Right renal pelvis (tissue), 4 donors: ENCODE measurements around the gene POLE. TPM values are rescaled to one million over a fixed set of nuclear protein-coding genes. Genes with fewer than 3 reads are reported as not detected.

Experiments
- DNase-seq, 4 donors: peaks; one replicate each; pipeline ENCODE4 v3.0.0-alpha.2; 2013; ENCODE audit warnings: low read depth in 4 of 4, low spot score in 3 of 4, missing footprints in 1 of 4
- polyA plus RNA-seq, 4 donors: library from polyadenylated mRNA; unstranded; fragments of 120-200 nt; gene quantifications; one replicate each; pipeline ENCODE4 v1.2.1, GENCODE V29; 2013; ENCODE audit not compliant: insufficient read length in 4 of 4

The POLE gene
- polyA plus RNA-seq, 4 donors: 40.5 to 47.5 (median 45.6) TPM

DNA sequence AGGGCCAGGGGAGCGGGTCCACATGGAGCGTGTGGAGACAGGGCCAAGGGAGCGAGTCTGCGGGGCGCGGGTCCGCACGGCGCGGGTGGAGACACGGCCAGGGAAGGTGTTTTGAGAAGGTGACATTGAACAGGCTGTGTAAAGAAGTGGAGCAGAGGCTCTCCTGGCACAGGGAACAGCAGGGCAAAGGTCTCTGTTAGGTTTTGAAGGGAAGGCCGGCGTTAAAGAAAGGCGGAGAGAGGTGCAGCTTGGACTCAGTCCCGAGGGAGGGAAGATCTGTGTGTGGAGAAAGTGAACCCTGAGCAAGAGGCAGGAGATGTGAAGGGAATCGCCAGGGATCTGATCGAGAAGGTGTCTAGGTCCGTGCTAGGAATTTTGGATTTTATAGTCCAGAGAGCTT is 2.1 kb upstream of the POLE start:
- no peak for DNase-seq

- no peak for DNase-seq
Observed at GRCh38 chr12:132686825-132687210, 324 bp downstream of the POLE start.

GRCh38 chr12:132685400-132685799 is 1.7 kb downstream of the POLE start:
- DNase-seq: no peak

- no peak for DNase-seq
Observed at GRCh38 chr12:132677492-132677891, 9.7 kb downstream of the POLE start.

DNA sequence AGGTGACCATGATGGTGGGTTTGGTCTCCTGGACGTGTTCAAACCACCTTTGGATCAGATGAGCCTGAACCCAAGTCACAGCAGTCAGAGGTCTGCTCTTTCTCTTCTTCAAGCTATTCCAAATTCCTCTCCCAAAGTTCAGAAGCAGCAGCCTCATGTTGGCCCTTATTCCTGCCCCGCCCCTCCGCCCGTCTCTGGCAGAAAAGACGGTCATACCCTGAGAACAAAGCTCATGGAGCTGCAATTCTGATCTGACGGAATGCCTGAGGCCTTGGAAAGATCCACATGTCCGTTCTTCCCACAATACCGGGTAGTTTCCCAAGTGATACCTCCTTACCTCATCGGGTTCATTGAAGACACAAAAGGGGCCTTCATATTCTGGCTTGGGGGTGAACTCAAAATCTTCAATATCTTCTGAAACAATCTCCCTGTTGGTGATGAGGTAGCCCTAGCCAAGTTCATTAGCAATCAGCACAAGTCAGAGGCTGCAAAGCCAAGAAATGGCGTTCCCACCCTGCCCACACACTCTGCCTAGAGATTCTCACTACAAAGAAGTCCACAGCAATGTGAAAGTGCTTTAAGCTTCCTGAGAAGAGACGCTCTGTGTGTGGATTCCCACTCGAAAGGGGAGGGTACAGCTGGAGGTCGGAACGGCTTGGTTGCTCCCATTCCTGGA is 11.2 kb downstream of the POLE start:
- no peak for DNase-seq

- DNase-seq: no peak
Observed at GRCh38 chr12:132674561-132674960, 12.6 kb downstream of the POLE start.

DNA sequence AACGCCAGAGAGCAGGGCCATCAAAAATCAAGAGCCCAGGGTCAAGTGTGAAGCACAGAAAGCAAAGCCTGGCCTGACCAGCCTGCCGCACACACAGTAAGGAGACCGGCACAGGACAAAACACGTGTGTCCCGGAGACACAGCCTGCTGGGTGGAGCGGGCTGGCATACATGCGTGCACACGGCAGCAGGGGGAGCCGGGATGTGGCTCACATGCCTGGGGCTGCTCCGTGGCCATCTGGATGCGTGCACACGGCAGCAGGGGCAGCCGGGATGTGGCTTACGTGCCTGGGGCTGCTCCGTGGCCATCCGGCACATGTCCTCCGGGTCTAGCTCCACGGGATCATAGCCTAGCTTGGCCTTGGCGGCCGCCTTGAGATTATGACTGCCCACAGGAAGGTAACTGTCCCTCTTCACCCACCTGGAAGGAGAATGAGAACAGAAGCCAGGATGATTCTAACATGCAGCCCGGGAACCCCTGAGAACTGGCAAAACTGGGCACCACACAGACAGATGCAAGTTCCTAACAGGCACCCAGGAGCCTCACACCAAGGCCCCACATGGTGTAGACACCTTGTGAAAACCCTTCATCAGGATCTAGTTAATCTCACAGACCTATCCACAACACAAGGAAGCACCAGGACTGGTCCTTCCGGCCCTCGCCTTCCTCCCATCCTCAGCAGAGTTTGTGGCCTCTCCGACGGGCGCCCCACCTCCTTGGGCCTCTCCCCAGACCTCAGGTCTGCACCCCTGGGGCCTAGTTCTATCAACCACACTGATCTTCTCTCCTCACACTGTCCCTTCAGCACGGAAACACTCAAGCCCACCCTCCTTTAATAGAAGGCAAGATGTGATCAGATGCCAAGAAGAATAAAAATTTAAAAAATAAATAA is 13.6 kb downstream of the POLE start:
- DNase-seq: no peak

DNA sequence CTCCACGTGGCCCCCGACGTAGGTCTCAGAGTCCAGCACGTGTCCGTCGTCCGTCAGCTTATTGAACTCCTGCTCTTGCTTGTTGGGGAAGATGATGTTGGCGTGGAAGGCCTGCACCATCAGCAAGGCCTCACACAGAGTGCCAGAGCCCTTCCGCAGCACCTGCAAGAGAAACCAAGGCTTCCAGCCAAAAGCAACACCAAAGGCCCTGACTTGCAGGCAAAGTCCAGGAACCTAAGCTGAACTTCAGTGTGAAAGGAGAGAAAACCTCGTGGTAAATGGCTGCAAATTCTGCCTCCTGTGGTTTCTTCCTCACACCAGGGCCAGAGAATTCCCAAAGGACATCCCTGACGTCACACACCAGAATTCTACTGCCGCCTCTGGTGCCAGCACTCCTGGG is 14.5 kb downstream of the POLE start:
- DNase-seq: no peak

GRCh38 chr12:132672116-132672515 is 15.0 kb downstream of the POLE start:
- no peak for DNase-seq

DNA sequence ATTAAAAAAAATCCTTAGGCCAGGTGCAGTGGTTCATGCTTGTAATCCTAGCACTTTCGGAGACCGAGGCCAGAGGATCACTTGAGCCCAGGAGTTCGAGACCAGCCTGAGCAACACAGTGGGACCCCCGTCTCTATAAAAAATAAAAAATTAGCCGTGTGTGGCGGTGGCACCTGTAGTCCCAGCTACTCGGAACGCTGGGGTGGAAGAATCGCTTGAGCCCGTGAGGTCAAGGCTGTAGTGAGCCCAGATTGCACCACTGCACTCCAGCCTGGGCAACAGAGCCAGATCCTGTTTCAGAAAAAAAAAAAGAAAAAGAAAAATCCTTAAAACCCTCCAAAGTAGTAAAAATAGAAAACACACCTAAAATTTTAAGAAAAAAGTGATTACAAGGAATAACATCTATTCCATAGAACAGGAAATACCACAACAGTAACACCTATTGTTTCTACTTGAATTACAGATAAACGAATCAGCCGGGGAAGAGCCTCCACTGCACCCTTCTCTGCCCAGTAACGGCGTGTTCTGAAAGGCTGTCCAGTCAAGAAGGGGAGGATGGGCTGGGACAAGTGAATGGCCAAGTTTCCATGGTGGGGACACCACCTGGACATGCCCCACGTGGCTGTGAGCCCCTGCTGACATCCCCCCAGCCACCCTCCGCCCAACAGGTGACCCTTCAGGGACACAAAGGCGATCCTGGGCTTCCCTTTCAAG is 17.8 kb downstream of the POLE start:
- DNase-seq: no peak

- no peak for DNase-seq
Observed at GRCh38 chr12:132668191-132669088, 18.7 kb downstream of the POLE start.

DNA sequence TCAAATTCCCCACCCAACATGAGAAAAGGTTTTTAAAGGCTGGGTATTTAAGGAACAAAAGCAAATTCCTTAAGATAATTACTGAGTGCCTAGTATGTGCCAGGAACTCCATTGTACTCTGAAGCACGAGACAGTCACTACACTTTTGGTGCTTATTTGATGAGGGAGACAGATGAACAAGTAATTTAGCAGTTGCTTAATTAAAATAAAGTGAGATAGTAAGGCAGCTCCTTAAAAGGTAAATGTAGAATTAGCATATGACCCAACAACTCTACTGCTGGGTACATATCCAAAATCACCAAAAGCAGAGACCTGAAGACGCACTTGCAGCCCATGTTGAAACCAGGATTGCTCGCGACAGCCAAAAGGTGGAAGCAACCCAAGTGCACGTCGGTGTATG is 21.3 kb downstream of the POLE start:
- DNase-seq: no peak

DNA sequence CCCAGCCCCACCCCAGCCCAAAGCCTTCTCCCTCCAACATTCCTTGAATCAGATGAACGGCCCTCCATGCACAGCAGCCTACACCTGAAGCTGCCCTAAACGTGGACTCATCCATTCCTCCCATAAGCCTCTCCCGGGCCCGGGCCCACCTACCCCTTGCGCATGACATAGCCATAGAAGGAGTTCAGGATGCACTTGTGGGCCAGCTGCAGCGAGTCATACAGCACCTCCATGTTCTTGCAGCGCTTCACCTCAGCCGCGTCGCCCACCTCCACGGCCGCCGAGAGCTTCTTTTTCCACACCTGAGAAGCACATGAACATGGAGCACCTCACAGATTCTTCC is 22.0 kb downstream of the POLE start:
- no peak for DNase-seq

DNA sequence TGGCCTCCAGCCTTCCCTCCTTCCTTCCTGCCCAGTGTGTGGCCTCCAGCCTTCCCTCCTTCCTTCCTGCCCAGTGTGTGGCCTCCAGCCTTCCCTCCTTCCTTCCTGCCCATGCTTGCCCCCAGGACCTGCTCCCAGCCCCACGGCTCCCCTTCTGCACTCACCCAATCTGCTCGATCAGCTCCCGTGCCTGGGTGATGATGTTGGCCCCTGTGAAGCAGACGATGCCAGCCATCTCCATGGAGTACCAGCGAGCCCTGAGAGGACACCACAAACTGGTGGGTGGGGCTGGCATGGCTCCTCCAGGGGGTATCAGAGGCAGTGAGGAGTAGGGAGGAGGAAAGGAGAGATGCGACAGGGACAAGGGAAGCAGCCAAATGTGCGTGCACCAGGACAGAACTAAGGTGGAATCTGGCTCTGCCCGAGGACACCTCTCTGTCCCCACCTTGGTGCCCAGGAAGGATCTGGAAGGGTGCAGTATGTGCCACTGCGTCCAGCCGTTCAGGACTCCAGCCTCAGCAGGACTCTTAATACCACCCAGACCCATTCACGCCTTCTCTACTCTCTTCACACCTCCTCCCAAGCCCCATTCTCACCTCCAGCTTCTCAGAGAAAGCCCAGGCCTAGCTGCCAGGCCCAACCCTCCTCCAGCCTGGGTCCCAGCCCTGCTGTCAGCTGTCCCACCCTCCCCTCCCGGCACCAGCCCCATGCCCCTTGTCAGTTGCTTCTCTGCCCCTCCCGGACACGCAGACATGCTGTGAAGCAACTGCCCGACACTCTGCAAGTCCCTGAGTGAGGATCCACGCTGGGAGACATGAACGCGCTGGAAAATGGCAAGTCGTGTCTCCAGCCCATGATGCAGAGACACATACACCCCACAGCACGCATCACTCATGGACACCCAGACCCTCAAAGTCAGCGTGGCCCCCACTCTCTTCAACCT is 22.7 kb downstream of the POLE start:
- DNase-seq: no peak

GRCh38 chr12:132662901-132663755 is 24.0 kb downstream of the POLE start:
- no peak for DNase-seq

GRCh38 chr12:132661972-132662371 is 25.2 kb downstream of the POLE start:
- DNase-seq: no peak

DNA sequence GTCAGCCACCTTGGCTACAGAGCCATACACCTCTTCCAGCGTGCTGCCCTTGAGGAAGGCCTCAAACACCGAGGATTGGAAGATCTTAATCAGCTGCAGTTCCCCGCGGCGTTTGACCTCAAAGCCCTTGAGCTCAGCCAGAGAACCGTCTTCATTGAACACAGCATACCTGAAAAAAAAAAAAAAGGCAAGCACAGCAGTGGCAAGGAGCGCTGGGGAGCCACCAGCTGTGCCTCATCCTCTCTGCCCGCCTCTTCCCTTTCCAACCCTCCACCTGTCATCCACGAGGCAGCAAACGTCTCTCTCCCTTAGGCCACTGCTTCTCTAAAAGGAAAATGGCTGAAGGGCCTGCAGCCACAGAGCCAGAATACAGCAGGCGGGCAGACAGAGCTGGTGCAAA is 26.1 kb downstream of the POLE start:
- no peak for DNase-seq

- DNase-seq: no peak
Observed at GRCh38 chr12:132660052-132660451, 27.1 kb downstream of the POLE start.

- DNase-seq: no peak
Observed at GRCh38 chr12:132659146-132659545, 28.0 kb downstream of the POLE start.
